ENCODE data around the gene ZNF552.
"Not testable (repeated sequence)": the region's sequence is repeated elsewhere in the genome, so short reads cannot be mapped to it uniquely, and the experiment has no call there.

Gene ZNF552

DNA sequence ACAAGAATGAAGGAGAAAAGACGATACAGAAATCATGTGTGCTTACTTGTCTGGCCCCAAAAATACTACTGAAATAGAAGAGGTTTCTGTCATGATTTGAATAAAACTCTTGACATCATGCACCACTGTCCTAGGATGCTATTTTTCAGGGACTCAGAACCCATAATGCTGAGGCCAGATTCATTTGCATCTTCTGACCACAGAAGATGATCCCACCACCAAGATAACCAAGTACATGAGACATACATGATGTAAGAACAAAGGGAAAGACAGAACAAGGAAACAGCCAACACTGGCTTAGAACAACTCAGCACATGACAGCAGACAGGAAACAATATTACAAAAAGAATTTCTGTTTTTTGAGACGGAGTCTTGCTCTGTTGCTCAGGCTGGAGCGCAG is 2.5 kb downstream of the ZNF552 start:
- H3K27me3 ChIP-seq (ENCODE audit: insufficient read depth, insufficient read length) = no peaks in the 10 kb centered on the region
- H3K9ac ChIP-seq (ENCODE audit: insufficient read length, low read depth) = no peak overlapping the region
- peaks cover 43% of the 10 kb centered on the region for H3K36me3 ChIP-seq (ENCODE audit: insufficient read depth, insufficient read length, low read length)
- DNase-seq (ENCODE audit: low read depth, low spot score) = no peak
- TF ChIP-seq ZNF274 (IDR thresholded peaks at IDR 0.05; ENCODE audit: low read depth, low read length) = no peak
- TF ChIP-seq SUZ12 (IDR thresholded peaks at IDR 0.05; ENCODE audit: extremely low read depth, insufficient read depth, insufficient read length) = no peak
- H3K9me3 ChIP-seq (ENCODE audit: insufficient read depth, low read length) = no peaks in the 10 kb centered on the region
- H3K4me1 ChIP-seq (ENCODE audit: insufficient read depth, insufficient read length) = peaks cover 2% of the 10 kb centered on the region
- H3K4me3 ChIP-seq (ENCODE audit: insufficient read length, low read depth) = no peak overlapping the region

DNA sequence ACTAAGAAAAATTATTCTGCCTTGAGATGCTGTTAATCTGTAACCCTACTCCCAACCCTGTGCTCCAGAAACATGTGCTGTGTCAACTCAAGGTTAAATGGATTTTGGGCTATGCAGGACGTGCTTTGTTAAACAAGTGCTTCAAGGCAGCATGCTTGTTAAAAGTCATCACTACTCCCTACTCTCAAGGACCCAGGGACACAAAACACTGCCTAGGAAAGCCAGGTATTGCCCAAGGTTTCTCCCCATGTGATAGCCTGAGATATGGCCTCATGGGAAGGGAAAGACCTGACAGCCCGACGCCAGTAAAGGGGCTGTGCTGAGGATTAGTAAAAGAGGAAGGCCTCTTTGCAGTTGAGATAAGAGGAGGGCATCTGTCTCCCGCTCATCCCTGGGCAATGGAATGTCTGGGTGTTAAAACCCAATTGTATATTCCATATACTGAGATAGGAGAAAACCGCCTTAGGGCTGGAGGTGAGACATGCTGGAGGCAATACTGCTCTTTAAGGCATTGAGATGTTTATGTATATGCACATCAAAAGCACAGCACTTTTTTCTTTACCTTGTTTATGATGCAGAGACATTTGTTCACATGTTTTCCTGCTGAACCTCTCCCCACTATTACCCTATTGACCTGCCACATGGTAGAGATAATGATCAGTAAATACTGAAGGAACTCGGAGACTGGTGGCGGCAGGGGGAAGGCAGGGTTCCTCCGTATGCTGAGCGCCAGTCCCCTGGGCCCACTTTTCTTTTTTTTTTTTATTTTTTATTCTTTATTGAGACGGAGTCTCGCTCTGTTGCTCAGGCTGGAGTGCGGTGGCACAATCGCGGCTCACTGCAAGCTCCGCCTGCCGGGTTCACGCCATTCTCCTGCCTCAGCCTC is 4.1 kb downstream of the ZNF552 start:
- not testable (repeated sequence) for DNase-seq (ENCODE audit: low read depth, low spot score); H3K4me3 ChIP-seq (ENCODE audit: insufficient read length, low read depth); H3K4me1 ChIP-seq (ENCODE audit: insufficient read depth, insufficient read length); H3K9me3 ChIP-seq (ENCODE audit: insufficient read depth, low read length); H3K9ac ChIP-seq (ENCODE audit: insufficient read length, low read depth); H3K27me3 ChIP-seq (ENCODE audit: insufficient read depth, insufficient read length)
- H3K36me3 ChIP-seq (ENCODE audit: insufficient read depth, insufficient read length, low read length) = peaks cover 43% of the 10 kb centered on the region

DNA sequence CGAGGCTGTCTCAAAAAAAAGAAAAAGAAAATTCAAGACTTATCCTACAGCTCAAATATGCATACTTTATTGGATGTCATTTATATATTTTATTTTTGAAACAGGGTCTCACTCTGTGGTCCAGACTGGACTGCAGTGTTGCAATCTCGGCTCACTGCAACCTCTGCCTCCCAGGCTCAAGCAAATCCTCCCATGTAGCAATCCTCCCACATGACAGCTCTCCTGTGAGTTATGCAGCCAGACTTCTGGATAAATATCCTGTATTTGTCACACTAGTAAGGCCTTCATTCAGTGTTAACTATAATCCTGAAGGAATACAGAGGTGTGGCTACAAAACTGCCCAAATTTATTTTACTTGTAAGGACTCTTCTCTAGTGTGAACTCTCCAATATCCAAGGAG is 7.2 kb downstream of the ZNF552 start:
- no peak overlapping the region for H3K9ac ChIP-seq (ENCODE audit: insufficient read length, low read depth)
- TF ChIP-seq YY1 (IDR thresholded peaks at IDR 0.05; ENCODE audit: insufficient read depth, insufficient read length) (no peak), ZNF274 (IDR thresholded peaks at IDR 0.05; ENCODE audit: low read depth, low read length) (no peak), SUZ12 (IDR thresholded peaks at IDR 0.05; ENCODE audit: extremely low read depth, insufficient read depth, insufficient read length) (no peak)
- DNase-seq (ENCODE audit: low read depth, low spot score) = no peak
- no peaks in the 10 kb centered on the region for H3K27me3 ChIP-seq (ENCODE audit: insufficient read depth, insufficient read length)
- peaks cover 38% of the 10 kb centered on the region for H3K36me3 ChIP-seq (ENCODE audit: insufficient read depth, insufficient read length, low read length)
- no peaks in the 10 kb centered on the region for H3K4me1 ChIP-seq (ENCODE audit: insufficient read depth, insufficient read length)
- no peaks in the 10 kb centered on the region for H3K9me3 ChIP-seq (ENCODE audit: insufficient read depth, low read length)
- no peak overlapping the region for H3K4me3 ChIP-seq (ENCODE audit: insufficient read length, low read depth)

DNA sequence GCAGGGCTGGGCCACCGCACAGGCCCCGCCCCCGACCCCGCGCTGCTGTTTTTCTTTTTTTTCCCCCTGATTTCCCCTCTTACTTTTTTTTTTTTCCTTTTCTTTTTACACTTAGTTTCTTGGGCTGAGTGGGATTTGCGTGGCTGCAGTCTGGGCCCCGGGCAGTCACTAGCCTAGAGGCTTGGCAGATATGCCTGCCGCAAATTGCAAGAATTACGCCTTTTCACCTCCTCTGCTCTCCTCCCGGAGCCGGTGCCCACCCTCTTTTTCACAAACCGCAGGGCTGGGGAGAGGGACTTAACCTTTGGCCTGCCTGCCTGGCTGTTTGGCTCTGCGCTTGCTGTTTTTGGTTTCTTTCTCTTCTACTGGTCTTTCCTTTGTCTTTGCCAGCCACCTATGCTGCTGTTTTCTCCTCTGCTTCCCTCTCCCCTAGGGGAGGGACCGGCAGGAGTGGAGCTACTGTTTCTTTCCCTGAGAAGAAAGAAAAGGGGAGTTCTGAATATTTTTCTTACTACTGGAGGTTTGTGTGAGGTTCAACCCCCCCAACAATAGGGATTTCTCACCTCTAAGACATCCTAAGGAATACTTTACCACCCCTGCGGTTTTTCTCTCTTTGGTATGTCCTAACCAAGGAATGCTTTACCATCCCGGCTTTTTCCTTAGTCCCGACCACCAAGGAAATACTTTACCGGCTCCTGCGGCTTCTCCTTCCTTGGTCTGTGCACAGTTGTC is 11.0 kb downstream of the ZNF552 start:
- DNase-seq (ENCODE audit: low read depth, low spot score) = peak; percentile 73
- H3K4me3 ChIP-seq (ENCODE audit: insufficient read length, low read depth) = peak overlapping the region; percentile 30
- H3K9ac ChIP-seq (ENCODE audit: insufficient read length, low read depth) = peak overlapping the region; percentile 82
- H3K36me3 ChIP-seq (ENCODE audit: insufficient read depth, insufficient read length, low read length) = peaks cover 14% of the 10 kb centered on the region
- H3K4me1 ChIP-seq (ENCODE audit: insufficient read depth, insufficient read length) = no peaks in the 10 kb centered on the region
- no peak for TF ChIP-seq ZNF274 (IDR thresholded peaks at IDR 0.05; ENCODE audit: low read depth, low read length)
- no peak for TF ChIP-seq YY1 (IDR thresholded peaks at IDR 0.05; ENCODE audit: insufficient read depth, insufficient read length)
- TF ChIP-seq SUZ12 (IDR thresholded peaks at IDR 0.05; ENCODE audit: extremely low read depth, insufficient read depth, insufficient read length) = no peak
- H3K9me3 ChIP-seq (ENCODE audit: insufficient read depth, low read length) = no peaks in the 10 kb centered on the region
- H3K27me3 ChIP-seq (ENCODE audit: insufficient read depth, insufficient read length) = no peaks in the 10 kb centered on the region

DNA sequence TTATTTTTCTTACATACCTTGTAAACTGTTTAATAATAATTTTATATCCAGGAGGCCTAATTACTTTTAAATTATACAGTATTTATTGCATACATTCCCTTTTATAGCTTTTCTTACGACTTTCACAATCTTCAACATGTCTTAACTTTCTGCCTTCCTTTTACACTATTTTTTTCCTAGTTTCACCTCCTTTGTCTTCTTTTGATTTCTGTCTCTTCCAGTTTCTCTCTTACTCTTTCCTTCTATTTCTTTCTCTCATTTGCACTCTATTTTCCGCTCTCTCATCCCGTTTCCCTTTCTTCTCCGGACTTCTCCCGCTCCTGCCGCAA is 11.5 kb downstream of the ZNF552 start:
- Histone ChIP-seq H3K36me3 (ENCODE audit: insufficient read depth, insufficient read length, low read length) (peaks cover 10% of the 10 kb centered on the region), H3K4me1 (ENCODE audit: insufficient read depth, insufficient read length) (no peaks in the 10 kb centered on the region), H3K9me3 (ENCODE audit: insufficient read depth, low read length) (no peaks in the 10 kb centered on the region), H3K27me3 (ENCODE audit: insufficient read depth, insufficient read length) (no peaks in the 10 kb centered on the region), H3K9ac (ENCODE audit: insufficient read length, low read depth) (peak overlapping the region; percentile 82), H3K4me3 (ENCODE audit: insufficient read length, low read depth) (peak overlapping the region; percentile 26)
- TF ChIP-seq SUZ12 (IDR thresholded peaks at IDR 0.05; ENCODE audit: extremely low read depth, insufficient read depth, insufficient read length) (no peak), YY1 (IDR thresholded peaks at IDR 0.05; ENCODE audit: insufficient read depth, insufficient read length) (no peak), ZNF274 (IDR thresholded peaks at IDR 0.05; ENCODE audit: low read depth, low read length) (no peak)
- DNase-seq (ENCODE audit: low read depth, low spot score) = no peak

DNA sequence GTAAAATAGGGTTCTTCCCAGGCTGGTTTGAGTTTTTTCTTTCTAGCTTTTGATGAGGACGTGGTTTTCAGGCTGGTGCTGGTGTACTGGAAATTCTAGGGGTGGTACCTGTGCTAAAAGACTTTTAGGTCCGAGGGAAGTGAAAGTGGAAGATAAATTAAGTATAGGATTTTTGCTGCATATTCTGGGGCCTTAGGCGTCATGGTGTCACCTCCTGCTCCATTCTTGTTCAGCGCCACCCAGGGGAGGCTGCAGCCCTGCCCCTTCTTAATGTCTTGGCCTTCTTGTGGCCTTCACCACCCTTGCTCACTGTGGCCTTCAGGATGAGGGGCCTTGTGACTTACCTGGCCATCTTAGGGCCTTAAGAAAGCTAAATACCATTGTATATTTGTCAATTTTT is 12.4 kb downstream of the ZNF552 start:
- no peak for TF ChIP-seq YY1 (IDR thresholded peaks at IDR 0.05; ENCODE audit: insufficient read depth, insufficient read length)
- TF ChIP-seq ZNF274 (IDR thresholded peaks at IDR 0.05; ENCODE audit: low read depth, low read length) = no peak
- no peak for TF ChIP-seq SUZ12 (IDR thresholded peaks at IDR 0.05; ENCODE audit: extremely low read depth, insufficient read depth, insufficient read length)
- no peak overlapping the region for H3K9ac ChIP-seq (ENCODE audit: insufficient read length, low read depth)
- H3K36me3 ChIP-seq (ENCODE audit: insufficient read depth, insufficient read length, low read length) = peaks cover under 1% of the 10 kb centered on the region
- H3K27me3 ChIP-seq (ENCODE audit: insufficient read depth, insufficient read length) = no peaks in the 10 kb centered on the region
- H3K4me3 ChIP-seq (ENCODE audit: insufficient read length, low read depth) = no peak overlapping the region
- H3K9me3 ChIP-seq (ENCODE audit: insufficient read depth, low read length) = no peaks in the 10 kb centered on the region
- no peaks in the 10 kb centered on the region for H3K4me1 ChIP-seq (ENCODE audit: insufficient read depth, insufficient read length)
- no peak for DNase-seq (ENCODE audit: low read depth, low spot score)

DNA sequence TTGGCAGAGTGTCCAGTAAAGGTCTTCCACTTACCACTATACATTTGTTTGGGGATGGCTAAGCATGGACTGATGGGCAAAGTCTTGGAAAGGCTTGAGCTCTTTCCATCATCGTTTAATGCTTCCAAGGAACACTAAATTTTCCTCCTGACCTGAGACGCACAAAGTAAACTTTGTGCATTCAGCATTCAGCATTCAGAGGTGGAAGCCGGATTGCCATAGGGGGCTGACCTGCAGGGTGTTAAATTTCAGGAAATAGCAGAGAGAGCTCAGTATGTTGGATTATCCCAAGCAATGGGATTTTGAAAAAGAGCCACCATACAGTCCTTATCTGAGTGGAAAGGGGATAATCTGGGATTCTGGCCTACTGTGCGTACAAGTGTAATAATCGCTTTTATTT is 14.0 kb downstream of the ZNF552 start:
- H3K4me1 ChIP-seq (ENCODE audit: insufficient read depth, insufficient read length) = no peaks in the 10 kb centered on the region
- no peaks in the 10 kb centered on the region for H3K27me3 ChIP-seq (ENCODE audit: insufficient read depth, insufficient read length)
- TF ChIP-seq SUZ12 (IDR thresholded peaks at IDR 0.05; ENCODE audit: extremely low read depth, insufficient read depth, insufficient read length) (no peak), ZNF274 (IDR thresholded peaks at IDR 0.05; ENCODE audit: low read depth, low read length) (no peak), YY1 (IDR thresholded peaks at IDR 0.05; ENCODE audit: insufficient read depth, insufficient read length) (no peak)
- no peak for DNase-seq (ENCODE audit: low read depth, low spot score)
- H3K9ac ChIP-seq (ENCODE audit: insufficient read length, low read depth) = no peak overlapping the region
- H3K9me3 ChIP-seq (ENCODE audit: insufficient read depth, low read length) = no peaks in the 10 kb centered on the region
- peaks cover 5% of the 10 kb centered on the region for H3K36me3 ChIP-seq (ENCODE audit: insufficient read depth, insufficient read length, low read length)
- no peak overlapping the region for H3K4me3 ChIP-seq (ENCODE audit: insufficient read length, low read depth)

DNA sequence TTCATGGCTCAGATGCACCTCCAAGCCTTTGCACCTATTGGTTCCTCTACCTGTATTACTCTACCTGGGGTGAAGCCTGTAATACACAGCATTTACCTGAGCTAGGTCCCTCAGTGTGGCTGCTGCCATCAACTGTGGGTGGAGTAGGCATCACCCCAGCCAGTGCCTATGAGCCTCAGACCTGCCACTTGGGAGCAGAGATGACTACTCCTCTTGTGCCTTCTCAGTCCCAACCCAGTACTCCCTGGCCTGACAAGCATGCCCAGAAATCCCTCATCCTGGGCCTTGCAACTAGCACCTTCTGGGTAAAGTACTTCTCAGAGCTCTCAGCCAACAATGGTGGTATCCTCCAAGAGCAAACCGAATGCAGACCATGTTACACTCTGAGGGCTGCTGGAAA is 18.1 kb downstream of the ZNF552 start:
- H3K36me3 ChIP-seq (ENCODE audit: insufficient read depth, insufficient read length, low read length) = peaks cover 18% of the 10 kb centered on the region
- H3K9ac ChIP-seq (ENCODE audit: insufficient read length, low read depth); H3K4me3 ChIP-seq (ENCODE audit: insufficient read length, low read depth); H3K27me3 ChIP-seq (ENCODE audit: insufficient read depth, insufficient read length); DNase-seq (ENCODE audit: low read depth, low spot score); H3K9me3 ChIP-seq (ENCODE audit: insufficient read depth, low read length); H3K4me1 ChIP-seq (ENCODE audit: insufficient read depth, insufficient read length): not testable (repeated sequence)

Measured in NT2/D1 (cell line).